H9 (cell line): Measurements from ENCODE around the gene HORMAD2. TPM values are rescaled to one million over a fixed set of nuclear protein-coding genes. Genes with fewer than 3 reads are reported as not detected.

ENCODE experiments used
- DNase-seq: peaks from one replicate; pipeline ENCODE4 v3.0.0-alpha.2; 2017
- H2AFZ ChIP-seq: one replicate; pipeline ENCODE4 v1.6.1; 2013; ENCODE audit warnings: mild to moderate bottlenecking, low read length, control low read depth, moderate library complexity
- H2AK5ac ChIP-seq: 2 replicates; pipeline ENCODE4 v1.6.1; 2013; ENCODE audit warnings: low read length, control low read depth, mixed read lengths; ENCODE audit not compliant: insufficient read length
- H2BK120ac ChIP-seq: one replicate; pipeline ENCODE4 v1.6.1; 2013; ENCODE audit warnings: low read depth, mild to moderate bottlenecking, low read length, control low read depth, inconsistent platforms; ENCODE audit not compliant: poor library complexity, severe bottlenecking
- H2BK12ac ChIP-seq: 2 replicates; pipeline ENCODE4 v1.6.1; 2013; ENCODE audit warnings: low read length, control low read depth, mixed read lengths, low read depth; ENCODE audit not compliant: insufficient read length
- H2BK15ac ChIP-seq: 2 replicates; pipeline ENCODE4 v1.6.1; 2013; ENCODE audit warnings: low read depth, low read length, control low read depth
- H2BK20ac ChIP-seq: one replicate; pipeline ENCODE4 v1.6.1; 2013; ENCODE audit warnings: low read depth, mild to moderate bottlenecking, low read length, control low read depth, inconsistent platforms; ENCODE audit not compliant: poor library complexity, severe bottlenecking
- H2BK5ac ChIP-seq: 2 replicates; pipeline ENCODE4 v1.6.1; 2013; ENCODE audit warnings: low read length, control low read depth, mixed read lengths; ENCODE audit not compliant: insufficient read length
- H3K14ac ChIP-seq: 2 replicates; pipeline ENCODE4 v1.6.1; 2013; ENCODE audit warnings: low read length, control low read depth; ENCODE audit not compliant: insufficient read depth
- H3K18ac ChIP-seq: 2 replicates; pipeline ENCODE4 v1.6.1; 2013; ENCODE audit warnings: low read depth, mild to moderate bottlenecking, mixed read lengths, low read length, control low read depth; ENCODE audit not compliant: insufficient read length
- H3K23ac ChIP-seq: 2 replicates; pipeline ENCODE4 v1.6.1; 2013; ENCODE audit warnings: low read length, control low read depth, mixed read lengths, low read depth; ENCODE audit not compliant: insufficient read length
- H3K23me2 ChIP-seq: 2 replicates; pipeline ENCODE4 v1.6.1; 2013; ENCODE audit warnings: low read depth, mild to moderate bottlenecking, mixed read lengths, low read length, control low read depth; ENCODE audit not compliant: insufficient read length, poor library complexity, severe bottlenecking
- H3K27ac ChIP-seq: 2 replicates; pipeline ENCODE4 v1.5.1; 2013; ENCODE audit warnings: low read length, control low read depth, mixed read lengths, low read depth; ENCODE audit not compliant: insufficient read length
- H3K27me3 ChIP-seq: 2 replicates; pipeline ENCODE4 v1.6.1; 2013; ENCODE audit warnings: low read length, control low read depth, inconsistent platforms; ENCODE audit not compliant: insufficient read depth
- H3K4ac ChIP-seq: 2 replicates; pipeline ENCODE4 v1.6.1; 2013; ENCODE audit warnings: low read depth, mild to moderate bottlenecking, control low read depth, inconsistent platforms, low read length, moderate library complexity
- H3K4me1 ChIP-seq: 2 replicates; pipeline ENCODE4 v1.6.1; 2013; ENCODE audit warnings: low read length, control low read depth, inconsistent platforms; ENCODE audit not compliant: insufficient read depth
- H3K4me2 ChIP-seq: 2 replicates; pipeline ENCODE4 v1.6.1; 2013; ENCODE audit warnings: low read length, control low read depth, mixed read lengths; ENCODE audit not compliant: insufficient read length, insufficient read depth
- H3K56ac ChIP-seq: 2 replicates; pipeline ENCODE4 v1.6.1; 2013; ENCODE audit warnings: low read depth, mild to moderate bottlenecking, mixed read lengths, low read length, control low read depth; ENCODE audit not compliant: insufficient read length
- H3K79me1 ChIP-seq: 2 replicates; pipeline ENCODE4 v1.6.1; 2013; ENCODE audit warnings: low read depth, mild to moderate bottlenecking, moderate library complexity, low read length, control low read depth, inconsistent platforms; ENCODE audit not compliant: insufficient read depth, poor library complexity, severe bottlenecking
- H3K79me2 ChIP-seq: 2 replicates; pipeline ENCODE4 v1.6.1; 2013; ENCODE audit warnings: low read length, control low read depth, inconsistent platforms; ENCODE audit not compliant: insufficient read depth
- H3K9ac ChIP-seq: 2 replicates; pipeline ENCODE4 v1.6.1; 2013; ENCODE audit warnings: low read length, control low read depth, mixed read lengths; ENCODE audit not compliant: insufficient read length; ENCODE audit errors: extremely low read depth
- H3K9me3 ChIP-seq: one replicate; pipeline ENCODE4 v1.6.1; 2013; ENCODE audit warnings: low read depth, low read length, inconsistent platforms; ENCODE audit not compliant: control insufficient read depth
- H3T11ph ChIP-seq: one replicate; pipeline ENCODE4 v1.6.1; 2013; ENCODE audit warnings: mild to moderate bottlenecking, low read length, control low read depth, inconsistent platforms
- H4K20me1 ChIP-seq: one replicate; pipeline ENCODE4 v1.6.1; 2013; ENCODE audit not compliant: control insufficient read depth, insufficient read length, insufficient read depth
- H4K5ac ChIP-seq: 2 replicates; pipeline ENCODE4 v1.6.1; 2013; ENCODE audit warnings: low read depth, mild to moderate bottlenecking, mixed read lengths, low read length, control low read depth; ENCODE audit not compliant: insufficient read length
- H4K8ac ChIP-seq: replicated peaks from 2 replicates; pipeline ENCODE4 v1.6.1; 2013; ENCODE audit warnings: low read length, control low read depth, mixed read lengths, low read depth; ENCODE audit not compliant: insufficient read length
- H4K91ac ChIP-seq: 2 replicates; pipeline ENCODE4 v1.6.1; 2013; ENCODE audit warnings: low read depth, mild to moderate bottlenecking, moderate library complexity, mixed read lengths, low read length, control low read depth; ENCODE audit not compliant: insufficient read length
- H3K27ac Mint-ChIP-seq, 3 experiments: 2 replicates in 2 of 3; 3 replicates in 1 of 3; pipeline ENCODE4 v1.8.0; 2020 to 2021; ENCODE audit warnings: mixed read lengths in 3 of 3, mild to moderate bottlenecking in 1 of 3, moderate library complexity in 1 of 3
- H3K27me3 Mint-ChIP-seq: 2 replicates; pipeline ENCODE4 v1.8.0; 2021; ENCODE audit warnings: low read depth, mild to moderate bottlenecking, moderate library complexity, mixed read lengths
- H3K36me3 Mint-ChIP-seq, 3 experiments: 2 replicates in 2 of 3; 3 replicates in 1 of 3; pipeline ENCODE4 v1.8.0; 2020 to 2021; ENCODE audit warnings: low read depth in 3 of 3, mixed read lengths in 3 of 3; ENCODE audit not compliant: insufficient read depth in 1 of 3
- H3K4me1 Mint-ChIP-seq, 2 experiments: 2 replicates each; pipeline ENCODE4 v1.8.0; 2020; ENCODE audit warnings: mixed read lengths in 2 of 2
- H3K4me3 Mint-ChIP-seq, 2 experiments: 2 replicates in 1 of 2; 3 replicates in 1 of 2; pipeline ENCODE4 v1.8.0; 2020 to 2021; ENCODE audit warnings: mild to moderate bottlenecking in 2 of 2, mixed read lengths in 2 of 2, moderate library complexity in 1 of 2
- H3K9me3 Mint-ChIP-seq, 2 experiments: 2 replicates in 1 of 2; 3 replicates in 1 of 2; pipeline ENCODE4 v1.8.0; 2020; ENCODE audit warnings: mild to moderate bottlenecking in 2 of 2, mixed read lengths in 2 of 2, moderate library complexity in 1 of 2
- CTCF ChIP-seq: fragments of 200-600 bp; sonication (generic); conservative IDR thresholded peaks from 3 replicates; pipeline ENCODE4 v1.8.0; 2021; ENCODE audit warnings: antibody characterized with exemption, mild to moderate bottlenecking
- WGBS: extraction: QIAGEN DNeasy Blood & Tissue Kit; methylation state at CpG from one replicate; pipeline ENCODE4 v1.1.7; 2013; ENCODE audit warnings: missing lambda C conversion rate, low lambda C conversion rate, mixed read lengths; ENCODE audit not compliant: insufficient read length; ENCODE audit errors: extremely low coverage; 5-methylcytosine and 5-hydroxymethylcytosine counted together
- total RNA-seq: library from RNA; stranded (reverse); gene quantifications from 2 replicates; pipeline ENCODE4 v1.2.1, GENCODE V29; 2021

The HORMAD2 gene
- total RNA-seq, 1 experiment from 2014 or later: not detected

DNA sequence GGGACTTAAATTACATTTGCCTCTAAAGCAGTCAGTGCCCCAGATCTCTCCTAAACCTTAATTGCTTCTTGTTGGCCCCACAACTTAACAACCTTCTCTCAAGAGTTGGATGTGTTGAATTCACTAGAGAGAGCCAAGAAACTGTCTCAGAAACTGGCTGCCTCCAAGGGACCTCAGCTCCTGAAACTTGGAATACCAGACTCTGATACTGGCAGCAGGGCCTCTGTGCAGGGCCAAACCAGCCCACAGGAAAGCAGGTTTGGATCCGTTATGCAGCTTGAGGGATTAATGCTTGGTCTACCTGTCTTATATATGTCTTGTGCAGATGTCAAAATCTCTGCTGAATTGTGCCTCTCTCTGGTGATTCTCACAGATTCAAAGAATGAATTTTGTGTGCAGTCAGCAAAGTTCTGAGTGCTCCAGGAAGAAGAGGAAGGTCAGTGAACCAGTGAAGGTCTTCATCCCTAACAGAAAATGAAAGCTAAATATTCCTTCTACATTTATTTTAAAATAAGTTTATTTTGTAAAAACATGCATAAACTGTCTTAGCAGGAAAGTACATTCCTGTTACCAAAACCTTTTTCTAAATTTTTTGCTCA is 95.5 kb downstream of the HORMAD2 start:
- Histone ChIP-seq H3K4ac (no peak overlapping the region), H3K9me3 (no peaks in the 10 kb centered on the region), H2BK20ac (no peak overlapping the region), H3K18ac (no peak overlapping the region), H2BK12ac (no peak overlapping the region), H3K56ac (no peak overlapping the region), H3K4me1 (no peaks in the 10 kb centered on the region; the same call in 1 of the 2 replicates), H2BK5ac (no peak overlapping the region), H4K20me1 (no peaks in the 10 kb centered on the region), H3K14ac (no peak overlapping the region), H2BK15ac (no peak overlapping the region), H3K27ac (peak overlapping the region; percentile 9), H3K9ac (no peak overlapping the region), H4K5ac (no peak overlapping the region), H3K4me2 (no peak overlapping the region), H4K8ac (no peak overlapping the region), H3K79me2 (no peaks in the 10 kb centered on the region), H2AFZ (peak overlapping the region; percentile 24), H2AK5ac (no peak overlapping the region), H4K91ac (no peak overlapping the region), H3K27me3 (no peaks in the 10 kb centered on the region), H3K23ac (no peak overlapping the region), H3T11ph (no peak overlapping the region), H2BK120ac (no peak overlapping the region), H3K79me1 (no peaks in the 10 kb centered on the region), H3K23me2 (no peaks in the 10 kb centered on the region)
- no peaks in the 10 kb centered on the region for H3K36me3 Mint-ChIP-seq
- DNase-seq: no peak
- no peak overlapping the region for H3K4me3 Mint-ChIP-seq
- peaks cover 4% of the 10 kb centered on the region for H3K27me3 Mint-ChIP-seq
- TF ChIP-seq CTCF: no peak
- H3K9me3 Mint-ChIP-seq: no peaks in the 10 kb centered on the region
- H3K4me1 Mint-ChIP-seq: peaks cover 6 to 8% of the 10 kb centered on the region in 2 experiments; a peak in 3 of 4 replicates
- no peak overlapping the region for H3K27ac Mint-ChIP-seq
- WGBS: no CpG with 5 or more reads among the region's 1 CpG
